K562 (cell line): ENCODE data around the gene LMAN1L. TPM values are rescaled to one million over a fixed set of nuclear protein-coding genes. Genes with fewer than 3 reads are reported as not detected.

Source experiments
- ATAC-seq: fragments of 200-7000 bp; cut with Tn5 transposase; 3 replicates; pipeline ENCODE4 v1.9.1; 2020; ENCODE audit warnings: moderate library complexity
- BruUV-seq: library from RNA; stranded (reverse); fragments of 400-500 nt; replicated peaks from 2 replicates; lab custom pipeline; 2021; lab: Mats Ljungman, UMichigan
- CTCF ChIA-PET: fragments of 300-600 bp; formaldehyde crosslinking; extraction: SDS; loops from one replicate; lab custom pipeline; 2021; ENCODE audit warnings: low intra/inter-chr PET ratio; lab: Yijun Ruan, JAX
- POLR2A ChIA-PET: fragments of 300-600, 350-650 bp; sonication (Branson Sonifier 250); formaldehyde crosslinking; extraction: SDS; loops from one replicate; lab custom pipeline; 2021; ENCODE audit warnings: antibody characterized with exemption, inconsistent platforms; lab: Yijun Ruan, JAX
- DNase-seq, 4 experiments: peaks; one replicate each; pipeline versions ENCODE4 v3.0.0 to v3.0.0-alpha.2; 2011 to 2018; ENCODE audit warnings: low spot score in 3 of 4, mixed read lengths in 3 of 4; ENCODE audit errors: extremely low read depth in 1 of 4
- FAIRE-seq: peaks from 2 replicates; lab custom pipeline; 2011; peaks lifted over from hg19 to GRCh38; lab: Jason Lieb, UNC
- H2AFZ ChIP-seq: 2 replicates; pipeline ENCODE4 v1.6.0; 2011; ENCODE audit warnings: low read depth, low read length, control low read depth, inconsistent platforms
- H3K27ac ChIP-seq: fragments of 200-600 bp; 3 replicates; pipeline ENCODE4 v1.8.0; 2011; ENCODE audit warnings: low read depth, mild to moderate bottlenecking, control low read depth, inconsistent platforms, low read length, moderate library complexity, mixed read lengths; ENCODE audit errors: extremely low read depth
- H3K27me3 ChIP-seq, 2 experiments: fragments of 300-600 bp in 1 of 2; 2 replicates in 1 of 2; 3 replicates in 1 of 2; pipeline versions ENCODE4 v1.6.0 to v1.8.0; 2011; ENCODE audit warnings: inconsistent platforms in 2 of 2, low read length in 2 of 2, mild to moderate bottlenecking in 1 of 2, mixed read lengths in 1 of 2, moderate library complexity in 1 of 2; ENCODE audit not compliant: control insufficient read depth in 2 of 2, insufficient read depth in 2 of 2
- H3K36me3 ChIP-seq: fragments of 300-600 bp; 3 replicates; pipeline ENCODE4 v1.8.0; 2011; ENCODE audit warnings: mild to moderate bottlenecking, low read length, inconsistent platforms; ENCODE audit not compliant: control insufficient read depth, insufficient read depth
- H3K4me1 ChIP-seq, 2 experiments: fragments of 200-600 bp in 1 of 2; replicated peaks in 1 of 2; 2 replicates in 1 of 2; 3 replicates in 1 of 2; pipeline versions ENCODE4 v1.5.1 to v1.8.0; 2011; ENCODE audit warnings: inconsistent platforms in 2 of 2, low read length in 2 of 2, mild to moderate bottlenecking in 1 of 2, mixed read lengths in 1 of 2, moderate library complexity in 1 of 2; ENCODE audit not compliant: control insufficient read depth in 2 of 2, insufficient read depth in 2 of 2
- H3K4me2 ChIP-seq: 2 replicates; pipeline ENCODE4 v1.6.1; 2011; ENCODE audit warnings: low read length, control low read depth, inconsistent platforms, mixed read lengths; ENCODE audit not compliant: insufficient read depth
- H3K4me3 ChIP-seq: fragments of 200-600 bp; sonication (generic), shearing (Covaris generic); 2 replicates; pipeline ENCODE4 v1.5.1; 2016; ENCODE audit warnings: control low read depth, inconsistent platforms
- H3K79me2 ChIP-seq: fragments of 200-600 bp; 3 replicates; pipeline ENCODE4 v1.8.0; 2011; ENCODE audit warnings: low read length, inconsistent platforms; ENCODE audit not compliant: control insufficient read depth, insufficient read depth
- H3K9ac ChIP-seq, 2 experiments: 2 replicates each; pipeline versions ENCODE4 v1.6.0 to v1.6.1; 2011; ENCODE audit warnings: low read depth in 2 of 2, low read length in 2 of 2, control low read depth in 1 of 2, inconsistent platforms in 1 of 2, mild to moderate bottlenecking in 1 of 2, mixed read lengths in 1 of 2; ENCODE audit not compliant: insufficient read depth in 1 of 2
- H3K9me1 ChIP-seq: one replicate; pipeline ENCODE4 v1.6.0; 2011; ENCODE audit warnings: inconsistent platforms, mild to moderate bottlenecking, low read length, moderate library complexity; ENCODE audit not compliant: control insufficient read depth, insufficient read depth
- H3K9me3 ChIP-seq: replicated peaks from 2 replicates; pipeline ENCODE4 v1.5.1; 2011; ENCODE audit warnings: low read depth, low read length, inconsistent platforms; ENCODE audit not compliant: control insufficient read depth, insufficient read depth
- H4K20me1 ChIP-seq: replicated peaks from 2 replicates; pipeline ENCODE4 v1.6.1; 2011; ENCODE audit warnings: low read length, inconsistent platforms, mixed read lengths; ENCODE audit not compliant: control insufficient read depth, insufficient read depth
- CTCF ChIP-seq, 3 experiments: IDR thresholded peaks in 2 of 3; conservative IDR thresholded peaks in 1 of 3; 2 replicates each; pipeline ENCODE4 v1.5.1; 2011 to 2012; ENCODE audit warnings: low read length in 3 of 3, mild to moderate bottlenecking in 3 of 3, control low read depth in 2 of 3, improper control_type of control experiment in 1 of 3, inconsistent platforms in 1 of 3, low read depth in 1 of 3, mixed read lengths in 1 of 3, moderate library complexity in 1 of 3; ENCODE audit not compliant: insufficient read depth in 2 of 3
- MAFG ChIP-seq: fragments of 450-650 bp; conservative IDR thresholded peaks from 2 replicates; pipeline ENCODE4 v1.6.1; 2016; ENCODE audit warnings: missing genetic modification characterization, missing compliant biosample characterization
- MYNN ChIP-seq, 2 experiments: sonication (generic); formaldehyde crosslinking in 1 of 2; IDR thresholded peaks; 2 replicates each; pipeline versions ENCODE4 v1.5.0 to v1.6.1; 2016 to 2020; ENCODE audit warnings: antibody characterized with exemption in 1 of 2, missing genetic modification reagents in 1 of 2
- NEUROD1 ChIP-seq: fragments of 150-350 bp; IDR thresholded peaks from 2 replicates; pipeline ENCODE4 v1.6.1; 2014; ENCODE audit warnings: borderline replicate concordance, low read length, low read depth; ENCODE audit not compliant: partially characterized antibody
- RREB1 ChIP-seq: fragments of 250-450 bp; sonication (Bioruptor Pico); IDR thresholded peaks from 2 replicates; pipeline ENCODE4 v1.4.0; 2020
- SNAPC5 ChIP-seq: fragments of 250-450 bp; sonication (Bioruptor Pico); IDR thresholded peaks from 2 replicates; pipeline ENCODE4 v1.8.0; 2021; ENCODE audit warnings: moderate library complexity, mild to moderate bottlenecking, inconsistent platforms
- STAG1 ChIP-seq: sonication (generic); formaldehyde crosslinking; IDR thresholded peaks from 2 replicates; pipeline ENCODE4 v1.5.0; 2020; ENCODE audit warnings: missing genetic modification reagents, borderline replicate concordance
- WGBS: fragments of 100-300 bp; shearing (Covaris generic); methylation state at CpG from one replicate; pipeline ENCODE4 v1.1.6; 2016; ENCODE audit warnings: low coverage, mixed read lengths; ENCODE audit not compliant: insufficient coverage; ENCODE audit errors: missing lambda C conversion rate; 5-methylcytosine and 5-hydroxymethylcytosine counted together
- in situ Hi-C: fragments of 300-500 bp; cut with MboI; formaldehyde crosslinking; loops from 4 replicates; pipeline ENCODE4 v1.15.0; 2018; ENCODE audit warnings: inconsistent platforms, mixed read lengths
- intact Hi-C: fragments of 100-400 bp; cut with micrococcal nuclease; formaldehyde crosslinking; loops from 2 replicates; pipeline ENCODE4 v1.14.2; 2022
- polyA plus RNA-seq, 8 experiments: library from polyadenylated mRNA; depleted of rRNA in 4 of 8; stranded (reverse) in 5 of 8; unstranded in 3 of 8; fragments of >200 nt; fragmentation: Nextera tagmentation in 2 of 8; fragmentation: Illumina TruSeq in 1 of 8; extraction: Ambion mirVana in 2 of 8; extraction: Trizol in 1 of 8; gene quantifications; 2 replicates each; pipeline versions ENCODE4 v1.2.1 to v1.2.3, GENCODE V29; 2011 to 2014; ENCODE audit warnings: inconsistent platforms in 1 of 8, missing spikeins in 1 of 8
- total RNA-seq, 7 experiments: library from RNA; depleted of rRNA in 6 of 7; stranded (reverse); fragments of >200 nt in 6 of 7; fragmentation: Illumina TruSeq in 2 of 7; extraction: Trizol in 2 of 7; gene quantifications; 2 replicates each; pipeline versions ENCODE4 v1.2.1 to v1.2.3, GENCODE V29; 2011 to 2021; ENCODE audit warnings: low replicate concordance in 1 of 7

The LMAN1L gene
- total and polyA plus RNA-seq, 9 of the 15 experiments (the other 6 are each of a cell fraction or from before 2014, with no cell fraction given): not detected

GRCh38 chr15:74838746-74839525, 26.3 kb downstream of the LMAN1L start (continued):
- TF ChIP-seq MAFG (tag): no peak
- no peak for TF ChIP-seq MYNN (IDR thresholded peaks at IDR 0.05)
- TF ChIP-seq MYNN (CRISPR knock-in tag; IDR thresholded peaks at IDR 0.05): no peak

- ChIA-PET CTCF (no interaction called here), POLR2A (interaction anchor here (0.6 to 1.7 kb wide), 3 partner anchors 12 to 365 kb away, joined by 3 to 5 read pairs (median 3); no protein-coding TSS in a partner anchor)
- BruUV-seq: no TSS peak
- H2AFZ ChIP-seq: no peak overlapping the region
- intact Hi-C loops: loop anchor here (5.0 kb wide), 4 partner anchors 53 to 148 kb away; partner anchors contain the start of gene MPI
- no peak overlapping the region for H3K4me2 ChIP-seq
- peaks cover 58% of the 10 kb centered on the region; the same call in 1 of the 3 replicates for H3K36me3 ChIP-seq
- no peak overlapping the region for H3K4me3 ChIP-seq
- no peaks in the 10 kb centered on the region for H3K27me3 ChIP-seq
- ATAC-seq (no peak), FAIRE-seq (peak; percentile 29), DNase-seq (peak in 2 of 4 experiments; percentile 34 to 36)
- no peaks in the 10 kb centered on the region for H3K9me3 ChIP-seq
- peak overlapping the region in 1 of 2 experiments; percentile 74; a peak in 2 of 4 replicates for H3K9ac ChIP-seq
- peaks cover 19 to 62% of the 10 kb centered on the region in 2 experiments; a peak in 4 of 5 replicates for H3K4me1 ChIP-seq
- peaks cover 8% of the 10 kb centered on the region for H3K9me1 ChIP-seq
- in situ Hi-C loops: no loop called here
- peak; percentile 23 to 42 (median 34); a peak in 3 of 6 replicates for TF ChIP-seq CTCF (IDR thresholded peaks at IDR 0.05 in 2 of 3, conservative IDR thresholded peaks at IDR 0.05 in 1 of 3; ENCODE audit: insufficient read depth in 2 of 3, low read depth in 1 of 3, low read length in 3 of 3)
- TF ChIP-seq SNAPC5 (CRISPR knock-in tag): no peak
- 0 out of 2 replicates have a peak, but pooled peaks have one; percentile 13 for TF ChIP-seq STAG1
- no peak for TF ChIP-seq NEUROD1
- no peak for TF ChIP-seq RREB1 (CRISPR knock-in tag)
- peaks cover 14% of the 10 kb centered on the region; the same call in 2 of the 3 replicates for H3K79me2 ChIP-seq
- peaks cover 8% of the 10 kb centered on the region; the same call in 1 of the 2 replicates for H4K20me1 ChIP-seq
- 84% methylated on average over 27 of the region's 31 CpGs for WGBS
- H3K27ac ChIP-seq: no peak overlapping the region
Measured at GRCh38 chr15:74839526-74840395, 27.1 kb downstream of the LMAN1L start.
